HG02642 (cell line): ENCODE data around the gene KMT2C.
"Not testable (repeated sequence)": the region's sequence is repeated elsewhere in the genome, so short reads cannot be mapped to it uniquely, and the experiment has no call there.

Experiments
- ATAC-seq: cut with Tn5 transposase; IDR thresholded peaks from one replicate; pipeline ENCODE4 v1.9.1; 2021; ENCODE audit warnings: mild to moderate bottlenecking; ENCODE audit not compliant: unreplicated experiment, poor library complexity

Gene KMT2C

DNA sequence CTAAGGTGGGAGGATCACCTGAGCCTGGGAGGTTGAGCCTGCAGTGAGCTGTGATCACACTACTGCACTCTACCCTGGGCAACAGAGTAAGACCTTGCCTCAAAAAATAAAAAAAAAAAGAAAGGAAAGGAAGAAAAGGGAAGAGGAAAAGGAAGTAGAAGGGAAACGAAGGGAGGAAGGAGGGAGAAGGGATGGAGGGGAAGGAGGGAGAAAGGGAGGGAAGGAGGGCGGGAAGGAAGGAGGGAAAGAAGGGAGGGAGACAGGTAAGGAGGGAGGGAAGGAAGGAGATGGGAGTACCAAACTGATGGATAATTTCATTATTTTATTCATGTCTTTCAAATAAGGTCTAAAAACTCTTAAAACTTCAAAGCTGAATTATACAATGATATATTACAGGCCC is 106.3 kb downstream of the KMT2C start:
- ATAC-seq, result no peak

DNA sequence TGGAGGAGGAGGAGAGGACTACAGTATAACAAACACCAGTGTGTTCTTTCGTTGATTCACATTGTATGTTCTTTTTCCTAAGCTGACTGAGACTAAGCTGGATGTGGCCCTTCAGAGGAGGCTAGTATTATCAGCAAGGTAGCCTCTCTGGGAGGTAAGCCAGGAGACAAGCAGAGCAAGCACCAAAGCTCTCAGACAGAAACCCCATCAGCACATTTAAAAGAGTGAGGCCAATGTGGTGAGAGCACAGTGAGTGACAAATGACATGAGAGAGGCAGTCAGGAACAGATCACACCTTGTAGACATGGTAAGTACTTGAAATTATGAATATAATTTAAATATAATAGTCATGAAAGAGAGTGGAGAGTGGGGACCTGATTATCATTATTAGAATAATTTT is 107.6 kb downstream of the KMT2C start:
- no peak for ATAC-seq

DNA sequence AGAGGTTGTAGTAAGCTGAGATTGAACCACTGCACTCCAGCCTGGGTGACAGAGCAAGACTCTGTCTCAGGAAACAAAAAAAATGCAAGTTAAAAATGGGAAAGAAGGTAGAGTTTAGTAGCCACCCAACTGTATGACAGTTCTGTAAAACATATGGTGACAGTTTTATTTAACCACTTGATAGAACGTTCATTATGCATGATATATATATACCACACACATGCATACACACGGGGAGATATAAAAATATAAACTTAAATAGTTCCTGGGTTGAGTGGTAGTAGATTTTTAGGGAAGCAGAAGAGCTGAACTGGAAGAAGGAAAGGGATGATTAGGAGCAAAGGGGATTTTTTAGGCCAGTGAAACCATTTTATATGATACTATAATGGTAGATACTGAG is 120.0 kb downstream of the KMT2C start:
- no peak for ATAC-seq

DNA sequence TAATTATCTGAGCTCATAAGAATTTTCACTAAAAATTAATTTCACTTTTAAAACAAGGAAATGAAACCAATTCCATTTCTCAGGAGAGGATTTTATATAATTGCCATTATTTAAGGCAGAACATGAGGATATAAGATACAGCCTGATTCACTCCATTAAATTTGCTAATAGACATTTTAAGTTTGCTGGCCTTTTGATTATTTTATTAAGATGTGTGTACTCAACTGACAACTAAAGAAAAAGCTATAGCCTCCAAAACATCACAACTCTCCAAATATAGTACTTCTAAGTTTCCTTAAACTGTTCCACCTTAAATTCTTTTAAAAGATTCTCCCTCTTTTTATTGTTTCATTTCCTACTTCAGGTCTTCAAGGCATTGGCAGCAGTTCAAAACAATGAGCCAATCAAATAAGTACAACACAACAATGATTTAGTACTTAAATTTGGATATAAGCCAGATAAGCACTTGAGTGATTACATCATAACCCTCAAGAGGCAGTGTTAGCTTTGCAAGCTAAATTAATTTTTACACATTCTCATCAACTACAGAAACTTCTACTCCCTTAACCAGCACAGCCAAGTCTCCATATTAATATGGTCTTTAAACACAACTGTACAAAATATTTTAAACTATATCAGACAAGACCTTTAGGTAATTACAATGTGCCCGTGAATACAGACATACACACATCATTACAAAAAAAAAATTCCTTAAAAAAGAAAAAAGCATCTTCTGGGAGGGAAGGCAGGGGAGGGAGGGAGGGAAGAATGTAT is 121.8 kb downstream of the KMT2C start:
- ATAC-seq, result no peak

DNA sequence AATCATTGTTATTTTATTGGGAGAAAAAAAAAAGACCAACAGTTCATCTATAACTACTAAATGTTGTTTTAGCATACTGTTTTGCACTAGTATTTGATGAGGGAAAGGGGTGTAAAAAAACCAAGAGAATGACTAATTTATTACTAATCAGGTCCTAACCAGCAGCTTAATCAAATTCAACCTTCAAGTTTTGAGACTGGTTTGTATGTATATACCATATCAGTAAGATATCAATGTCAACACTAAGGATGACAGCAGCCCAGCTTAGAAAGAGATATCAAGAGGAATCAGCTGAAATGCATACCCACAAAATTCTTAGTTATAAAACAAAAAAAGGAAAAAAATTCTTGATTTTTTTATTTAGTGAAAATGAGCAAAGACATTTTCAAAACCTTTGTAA is 122.6 kb downstream of the KMT2C start:
- no peak for ATAC-seq

DNA sequence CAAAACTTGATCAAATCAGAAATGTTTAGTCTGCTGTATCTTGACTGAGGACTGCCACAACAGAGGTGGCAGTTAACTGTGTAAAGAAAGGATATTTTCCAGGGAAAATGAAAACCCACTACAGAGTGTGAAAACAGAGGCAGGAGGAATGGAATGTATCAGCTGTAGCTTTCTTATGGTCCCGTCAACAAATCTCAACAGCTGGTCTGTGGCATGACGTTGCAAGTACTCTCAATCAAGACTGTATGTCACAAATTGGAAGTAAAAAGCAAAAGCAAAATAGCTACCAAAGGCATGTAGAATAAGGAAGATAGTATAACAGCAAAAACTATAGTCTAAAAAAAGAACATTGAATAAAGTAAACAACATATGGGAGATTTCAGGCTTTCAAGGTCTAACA is 123.5 kb downstream of the KMT2C start:
- no peak for ATAC-seq

DNA sequence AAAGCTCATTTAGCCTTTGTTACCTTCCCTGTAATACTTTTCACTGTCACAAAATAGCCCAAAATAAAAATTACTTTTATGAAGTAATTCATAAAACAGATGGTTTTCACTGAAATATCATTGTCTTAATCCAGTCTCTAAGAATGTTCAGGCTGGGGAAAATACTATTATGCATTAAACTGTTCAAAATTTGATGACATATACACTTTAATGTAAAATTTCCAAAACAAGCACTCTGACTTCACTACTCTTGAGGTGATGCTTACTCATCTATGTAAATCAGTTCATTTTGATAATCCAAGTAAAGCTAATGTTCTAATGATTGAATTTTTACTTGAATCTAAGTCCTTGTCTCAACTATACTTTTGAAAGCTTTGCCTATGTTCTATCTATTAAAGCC is 127.9 kb downstream of the KMT2C start:
- ATAC-seq, result no peak

DNA sequence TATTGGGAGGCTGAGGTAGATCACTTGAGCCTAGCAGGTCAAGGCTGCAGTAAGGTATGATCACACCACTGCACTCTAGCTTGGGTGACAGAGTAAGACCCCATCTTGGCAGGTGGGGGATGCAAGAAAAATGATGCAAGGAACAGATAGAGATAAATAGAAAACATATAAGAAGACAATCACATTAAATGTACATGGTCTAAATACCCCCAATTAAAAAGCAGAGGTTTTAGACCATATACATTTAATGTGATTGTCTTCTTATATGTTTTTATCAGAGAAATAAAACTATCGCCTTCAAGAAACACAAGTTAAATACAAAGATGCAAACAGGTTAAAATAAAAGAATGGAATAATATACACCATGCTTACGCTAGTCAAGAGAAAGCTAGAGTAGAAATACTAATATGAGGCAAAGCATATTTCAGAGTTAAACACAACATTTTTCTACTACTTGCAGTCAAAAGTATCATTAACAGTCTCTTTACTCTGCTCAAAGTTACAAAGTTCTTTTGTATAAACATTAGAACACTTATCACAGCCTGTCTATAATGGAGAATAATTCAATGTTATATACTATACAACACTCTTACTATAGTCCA is 136.2 kb downstream of the KMT2C start:
- ATAC-seq, result not testable (repeated sequence)

DNA sequence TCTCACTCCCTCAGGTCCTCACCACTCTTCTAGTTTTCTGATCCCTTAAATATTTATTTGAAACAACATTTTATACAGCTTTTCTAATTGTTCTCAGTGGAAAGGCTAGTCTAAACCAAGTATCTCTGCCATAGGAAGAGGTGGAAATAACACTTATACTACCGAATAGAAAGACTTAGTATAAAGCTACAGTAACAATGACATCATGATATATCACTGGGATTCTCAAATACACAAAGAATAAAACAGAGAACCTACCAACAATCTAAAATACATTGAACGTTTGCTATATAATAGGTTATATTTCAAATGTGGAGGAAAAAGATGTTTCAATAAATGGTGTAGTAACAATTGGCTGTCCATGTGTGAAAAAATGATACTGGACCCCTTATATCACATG is 142.9 kb downstream of the KMT2C start:
- no peak for ATAC-seq

DNA sequence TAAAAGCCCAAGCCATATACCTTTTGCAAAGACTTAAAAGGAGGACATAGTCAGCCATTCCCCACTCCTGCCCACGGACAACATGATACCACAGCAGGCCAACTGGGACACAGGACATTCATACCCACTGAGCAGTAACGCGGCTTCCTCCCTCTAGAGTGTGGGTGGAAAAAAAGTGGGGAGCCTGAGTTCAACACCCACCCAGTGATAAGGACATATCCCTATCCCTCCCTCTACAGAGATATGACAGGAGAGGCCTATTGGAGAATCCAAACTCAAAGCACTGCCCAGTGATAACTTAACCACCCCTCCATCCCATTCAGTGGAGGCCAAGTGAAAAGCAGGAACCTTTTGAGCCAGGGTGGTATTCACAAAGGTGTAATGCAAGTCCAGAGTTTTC is 148.8 kb downstream of the KMT2C start:
- ATAC-seq, result not testable (repeated sequence)

DNA sequence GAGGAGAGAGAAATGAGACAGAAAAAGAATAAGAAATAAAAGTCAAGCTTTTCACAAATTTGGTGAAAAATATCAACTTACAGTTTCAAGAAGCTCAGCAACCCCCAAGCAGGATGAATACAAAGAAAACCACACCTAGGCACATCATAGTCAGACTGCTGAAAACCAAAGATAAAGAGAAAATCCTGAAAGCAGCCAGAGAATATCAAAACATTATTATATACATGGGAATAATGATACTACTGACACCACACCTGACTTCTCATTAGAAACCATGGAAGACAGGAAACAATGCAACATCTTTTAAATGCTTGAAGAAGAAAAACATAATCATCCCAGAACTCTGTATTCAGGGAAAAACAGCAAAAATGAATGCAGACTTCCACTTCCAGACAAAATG is 149.6 kb downstream of the KMT2C start:
- ATAC-seq, result not testable (repeated sequence)

DNA sequence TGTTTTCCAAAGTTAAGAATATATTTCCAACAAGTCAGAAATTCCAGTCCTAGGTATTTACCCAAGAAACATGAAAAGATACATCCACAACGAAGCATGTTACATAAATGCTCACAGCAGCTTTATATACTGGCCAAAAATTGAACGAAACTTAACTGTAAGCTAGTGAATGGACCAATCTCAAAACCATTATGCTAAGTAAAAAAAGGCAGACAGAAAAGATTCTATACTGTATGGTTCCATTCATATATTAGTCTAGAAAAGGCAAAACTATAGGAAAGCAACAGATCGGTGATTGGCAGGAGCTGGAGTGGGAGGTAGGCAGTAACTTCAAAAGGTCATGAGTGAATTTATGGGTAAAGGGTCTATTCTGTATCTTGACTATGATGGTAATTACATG is 150.8 kb downstream of the KMT2C start:
- not testable (repeated sequence) for ATAC-seq

DNA sequence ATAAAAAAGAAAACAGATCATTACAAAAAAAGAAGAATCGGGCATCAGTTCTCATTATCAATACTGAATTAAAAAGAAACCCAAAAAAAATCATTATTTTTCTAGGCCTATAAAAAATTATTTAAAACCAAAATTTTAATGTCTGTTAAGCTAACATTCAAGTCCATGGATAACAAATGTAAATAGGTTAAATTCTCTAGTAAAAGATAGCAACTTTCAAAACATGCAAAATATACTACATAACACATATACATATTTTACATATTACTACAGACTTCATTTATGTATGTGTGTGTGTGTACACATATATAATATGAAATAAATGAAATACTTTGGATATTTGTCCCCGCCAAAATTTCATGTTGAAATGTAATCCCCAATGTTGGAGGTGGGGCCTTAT is 158.1 kb downstream of the KMT2C start:
- ATAC-seq, result not testable (repeated sequence)

DNA sequence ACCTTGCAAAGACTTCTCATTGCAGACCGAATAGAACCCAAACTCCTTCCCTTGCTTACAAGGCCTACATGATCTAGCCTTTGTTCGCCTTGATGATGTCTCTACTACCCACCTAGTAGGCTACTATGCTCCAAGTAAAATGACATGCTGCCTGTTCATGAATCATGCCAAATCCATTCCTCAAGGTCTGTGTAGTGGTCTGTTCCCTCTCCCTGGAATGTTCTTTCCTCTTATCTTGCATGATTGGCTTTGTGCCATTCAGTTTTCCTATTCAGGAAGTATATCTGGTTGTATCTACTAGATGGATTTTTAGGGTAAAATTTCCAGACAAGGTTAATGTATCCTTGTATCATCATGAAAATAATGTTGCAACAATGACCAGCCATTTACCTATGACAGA is 165.4 kb downstream of the KMT2C start:
- not testable (repeated sequence) for ATAC-seq

DNA sequence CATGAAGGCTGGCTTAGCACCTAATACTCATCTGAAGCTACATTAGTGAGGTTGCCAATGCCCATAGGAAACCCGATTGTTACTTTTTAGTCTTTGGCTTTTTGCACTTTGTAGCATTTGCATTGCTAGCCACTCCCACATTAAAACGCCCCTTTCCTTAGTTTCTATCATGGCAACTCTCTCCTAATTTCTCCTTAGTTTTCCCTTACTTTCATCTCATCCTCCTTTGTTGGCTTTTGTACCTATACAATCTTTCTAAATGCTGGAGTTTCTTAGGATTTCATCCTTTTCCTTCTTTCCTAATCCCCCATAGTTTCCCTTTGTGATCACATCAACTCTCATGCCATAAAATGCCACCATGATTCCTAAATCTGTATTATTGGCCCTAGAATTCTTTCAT is 168.9 kb downstream of the KMT2C start:
- ATAC-seq, result not testable (repeated sequence)

DNA sequence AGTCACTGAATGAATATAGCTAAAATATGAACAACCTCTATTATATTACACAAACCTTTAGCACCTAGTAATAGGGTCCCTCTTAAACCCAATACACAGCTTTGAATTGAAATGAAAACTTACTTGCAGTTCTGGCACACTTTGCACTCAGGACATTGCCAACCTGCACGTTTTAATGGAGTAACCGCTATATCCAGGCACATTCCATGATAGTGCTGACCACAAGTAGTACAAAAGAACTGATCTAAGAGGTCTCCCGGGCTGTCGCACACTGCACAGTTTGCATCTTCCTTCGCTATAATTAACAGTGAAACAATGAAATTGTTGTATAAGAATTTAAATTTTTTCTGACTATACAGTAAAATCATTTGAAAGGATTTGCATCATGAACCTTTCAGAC is 170.9 kb downstream of the KMT2C start:
- not testable (repeated sequence) for ATAC-seq

DNA sequence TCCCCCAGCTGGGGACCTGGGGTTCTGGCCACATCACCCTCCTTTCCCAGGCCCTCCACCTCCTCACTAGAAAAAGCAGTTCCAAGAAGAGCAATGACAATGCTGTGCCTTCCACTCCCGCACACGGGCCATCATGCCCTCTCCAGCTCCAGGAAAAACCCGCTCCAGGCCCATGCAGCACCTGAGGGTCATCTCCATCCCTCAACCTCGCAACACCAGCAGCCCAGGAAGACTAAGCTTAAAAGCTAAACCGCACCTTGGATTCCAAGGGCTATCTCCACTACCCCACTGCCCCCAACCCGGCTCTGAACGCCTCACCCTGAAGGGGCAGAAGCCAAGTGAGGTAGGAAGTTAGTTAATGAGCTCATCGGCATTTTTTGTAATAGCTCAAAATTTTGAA is 173.7 kb downstream of the KMT2C start:
- not testable (repeated sequence) for ATAC-seq

DNA sequence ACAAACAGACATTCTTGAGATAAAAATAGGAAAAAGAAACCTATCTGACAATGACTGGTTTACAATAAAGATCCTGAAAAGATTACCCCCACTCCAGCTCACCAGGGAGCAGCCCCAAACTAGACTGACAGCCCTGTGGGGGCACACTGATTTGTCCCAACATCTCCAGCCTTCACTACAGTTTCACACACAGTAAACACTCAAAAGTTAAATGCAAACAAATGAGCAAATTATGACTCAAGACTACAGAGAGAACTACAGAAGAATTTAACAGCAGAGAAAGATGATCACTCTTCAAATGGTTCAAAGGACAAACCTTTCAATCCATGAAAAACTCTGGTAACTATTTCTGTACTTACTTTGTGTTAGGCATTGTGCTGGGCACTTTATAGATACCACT is 176.2 kb downstream of the KMT2C start:
- not testable (repeated sequence) for ATAC-seq

DNA sequence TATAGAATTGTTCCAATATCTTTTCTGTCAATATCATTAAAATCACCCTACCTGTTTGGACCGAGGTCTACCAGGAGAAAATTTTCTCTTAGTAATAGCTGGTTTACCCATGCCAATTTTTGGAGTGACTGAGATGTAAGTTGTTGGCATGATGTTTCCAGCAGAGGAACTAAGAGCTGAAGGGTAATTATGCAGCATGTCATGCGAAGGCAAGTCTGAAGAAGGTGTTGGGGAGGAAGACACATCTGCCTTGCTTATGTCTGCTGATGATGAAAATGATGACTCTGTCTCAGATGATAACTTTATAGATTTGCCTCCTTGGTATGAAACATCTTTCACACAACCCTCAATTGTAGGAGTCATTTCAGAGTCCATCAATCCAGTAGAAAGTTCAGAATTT is 188.0 kb downstream of the KMT2C start:
- ATAC-seq, result not testable (repeated sequence)

DNA sequence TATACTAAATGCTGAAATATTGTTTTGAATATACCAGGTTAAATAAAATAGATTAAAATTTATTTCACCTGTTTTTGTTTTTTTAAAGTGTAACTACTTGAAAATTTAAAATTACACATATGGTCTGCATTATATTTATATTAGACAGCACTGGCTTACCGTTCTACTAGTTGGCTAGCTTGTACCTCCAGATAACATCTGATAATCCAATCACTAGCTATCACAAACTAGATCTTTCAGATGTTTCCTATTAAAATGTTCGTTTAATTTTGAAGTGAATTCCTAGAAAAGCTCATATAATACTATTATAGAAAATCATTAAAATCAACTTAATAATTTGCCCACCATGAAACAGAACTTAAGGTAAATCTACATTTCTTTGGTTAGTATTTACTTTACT is 190.4 kb downstream of the KMT2C start:
- not testable (repeated sequence) for ATAC-seq

DNA sequence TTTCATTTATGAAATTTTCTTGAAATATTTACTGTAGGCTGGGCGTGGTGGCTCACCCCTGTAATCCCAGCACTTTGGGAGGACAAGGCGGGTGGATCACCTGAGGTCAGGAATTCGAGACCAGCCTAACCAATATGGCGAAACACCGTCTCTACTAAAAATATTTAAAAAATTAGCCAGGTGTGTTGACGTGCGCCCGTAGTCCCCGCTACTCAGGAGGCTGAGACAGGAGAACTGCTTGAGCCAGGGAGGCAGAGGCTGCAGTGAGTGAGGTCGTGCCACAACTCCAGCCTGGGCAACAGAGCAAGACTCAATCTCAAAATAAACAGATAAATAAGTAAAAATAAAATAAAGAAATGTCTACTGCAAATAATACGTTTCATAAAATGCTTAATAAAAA is 192.3 kb downstream of the KMT2C start:
- not testable (repeated sequence) for ATAC-seq

DNA sequence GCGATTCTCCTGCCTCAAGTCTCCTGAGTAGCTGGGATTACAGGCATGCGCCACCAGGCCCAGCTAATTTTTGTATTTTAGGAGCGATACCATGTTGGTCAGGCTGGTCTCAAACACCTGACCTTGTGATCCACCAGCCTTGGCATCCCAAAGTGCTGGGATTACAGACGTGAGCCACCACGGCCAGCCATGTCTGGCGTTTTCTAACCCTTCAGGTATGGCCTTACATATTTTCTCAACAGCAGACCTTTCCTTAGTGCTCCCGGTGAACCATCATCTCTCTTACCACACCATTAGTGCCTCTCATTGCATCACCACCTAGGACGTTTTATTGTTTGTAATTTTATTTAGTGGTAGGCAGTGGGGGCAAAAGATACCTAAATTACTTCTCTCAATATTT is 194.5 kb downstream of the KMT2C start:
- not testable (repeated sequence) for ATAC-seq
